ENCODE measurements around the gene SLC6A3. TPM values are rescaled to one million over a fixed set of nuclear protein-coding genes. Genes with fewer than 3 reads are reported as not detected.

SLC6A3 gene
- total RNA-seq, 4 donors from 2014 or later = 0.20 to 0.90 TPM; not detected in 2

DNA sequence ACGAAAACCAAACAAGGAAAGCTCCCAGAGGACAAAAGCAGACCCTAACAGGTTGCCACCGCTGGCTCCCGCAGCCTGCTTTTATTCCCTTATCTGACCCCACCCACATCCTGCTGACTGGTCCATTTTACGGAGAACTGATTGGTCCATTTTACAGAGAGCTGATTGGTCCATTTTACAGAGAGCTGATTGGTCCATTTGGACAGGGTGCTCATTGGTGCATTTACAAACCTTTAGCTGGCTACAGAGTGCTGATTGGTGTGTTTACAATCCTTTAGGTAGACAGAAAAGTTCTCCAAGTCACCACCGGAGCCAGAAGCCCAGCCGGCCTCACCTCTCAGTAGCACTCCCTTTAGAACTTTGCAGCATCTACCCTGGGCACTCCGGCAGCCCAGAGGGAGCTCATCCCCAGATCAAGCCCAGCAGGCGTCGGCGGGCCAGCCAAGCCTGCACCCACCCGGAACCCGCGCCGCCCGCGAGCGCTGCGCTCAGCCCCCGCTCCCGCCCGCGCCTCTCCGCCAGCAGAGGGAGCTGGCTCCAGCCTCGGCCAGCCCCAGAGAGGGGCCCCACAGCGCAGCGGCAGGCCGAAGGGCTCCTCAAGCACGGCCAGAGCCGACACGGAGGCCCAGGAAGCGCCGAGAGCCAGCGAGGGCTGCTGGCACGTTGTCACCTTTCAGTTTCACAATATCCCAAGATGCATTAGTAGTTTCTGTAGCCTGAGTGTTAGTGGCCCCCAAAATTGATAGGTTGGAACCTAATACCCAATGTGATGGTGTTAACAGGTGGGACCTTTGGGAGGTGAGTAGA lies 65.0 kb downstream of the SLC6A3 start:
- TF ChIP-seq, protein P1, sequence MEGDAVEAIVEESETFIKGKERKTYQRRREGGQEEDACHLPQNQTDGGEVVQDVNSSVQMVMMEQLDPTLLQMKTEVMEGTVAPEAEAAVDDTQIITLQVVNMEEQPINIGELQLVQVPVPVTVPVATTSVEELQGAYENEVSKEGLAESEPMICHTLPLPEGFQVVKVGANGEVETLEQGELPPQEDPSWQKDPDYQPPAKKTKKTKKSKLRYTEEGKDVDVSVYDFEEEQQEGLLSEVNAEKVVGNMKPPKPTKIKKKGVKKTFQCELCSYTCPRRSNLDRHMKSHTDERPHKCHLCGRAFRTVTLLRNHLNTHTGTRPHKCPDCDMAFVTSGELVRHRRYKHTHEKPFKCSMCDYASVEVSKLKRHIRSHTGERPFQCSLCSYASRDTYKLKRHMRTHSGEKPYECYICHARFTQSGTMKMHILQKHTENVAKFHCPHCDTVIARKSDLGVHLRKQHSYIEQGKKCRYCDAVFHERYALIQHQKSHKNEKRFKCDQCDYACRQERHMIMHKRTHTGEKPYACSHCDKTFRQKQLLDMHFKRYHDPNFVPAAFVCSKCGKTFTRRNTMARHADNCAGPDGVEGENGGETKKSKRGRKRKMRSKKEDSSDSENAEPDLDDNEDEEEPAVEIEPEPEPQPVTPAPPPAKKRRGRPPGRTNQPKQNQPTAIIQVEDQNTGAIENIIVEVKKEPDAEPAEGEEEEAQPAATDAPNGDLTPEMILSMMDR (IDR thresholded peaks at IDR 0.05) = peak; percentile 38 to 74 (median 62)
- no peak for TF ChIP-seq EP300 (IDR thresholded peaks at IDR 0.05)
- H3K9me3 ChIP-seq = peaks cover 0 to 8% (median 0%) of the 10 kb centered on the region in 4 donors
- peaks cover 0 to 7% (median 3%) of the 10 kb centered on the region in 4 donors for H3K4me1 ChIP-seq
- H3K36me3 ChIP-seq = no peaks in the 10 kb centered on the region
- DNase-seq (ENCODE audit: low spot score in 2 of 2) = no peak
- no peak overlapping the region for H3K27ac ChIP-seq
- peaks cover 0 to 28% of the 10 kb centered on the region in 2 donors for H3K27me3 ChIP-seq
- WGBS, 2 donors = 30 to 35% methylated on average over 22 to 23 of the region's 34 CpGs
- peak overlapping the region in 2 of 4 donors; percentile 6 to 33 for H3K4me3 ChIP-seq

DNA sequence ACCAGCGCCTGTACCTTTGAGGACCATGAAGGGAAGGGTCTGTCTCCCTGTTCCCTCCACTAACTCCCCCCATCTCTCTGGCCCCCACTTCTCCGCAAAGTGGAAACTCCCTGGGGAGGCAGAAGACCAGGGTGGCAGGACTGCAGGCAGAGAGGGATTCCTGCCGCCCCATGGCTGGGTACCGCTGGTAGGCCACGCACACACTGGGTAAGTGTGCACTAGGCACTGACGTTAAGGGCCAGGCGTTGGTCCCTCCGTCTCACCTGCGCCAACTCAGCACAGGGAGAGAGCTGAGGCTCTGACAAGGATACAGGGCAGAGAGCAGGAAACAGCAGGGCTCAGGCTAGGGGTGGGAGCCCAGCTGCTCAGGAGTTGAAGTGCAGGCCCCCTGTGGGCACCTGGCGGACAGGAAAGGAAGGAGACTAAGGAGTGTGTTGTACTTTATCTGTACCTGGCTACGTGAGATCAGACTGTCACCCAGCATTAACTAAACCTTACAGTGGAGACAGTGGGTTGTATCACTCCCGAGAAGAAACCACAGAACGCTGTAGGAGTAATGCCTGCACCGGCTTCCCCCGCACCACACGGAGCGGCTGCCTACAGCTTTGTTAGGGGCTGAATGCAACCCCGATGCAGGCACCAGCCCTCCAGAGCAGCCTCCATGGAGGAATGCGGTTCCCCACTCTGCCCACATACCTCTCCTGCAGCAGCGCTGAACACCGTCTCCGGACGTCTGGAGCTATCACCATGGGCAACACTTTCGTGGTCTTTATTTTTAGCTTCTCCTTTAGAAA lies 66.2 kb downstream of the SLC6A3 start:
- H3K36me3 ChIP-seq = no peaks in the 10 kb centered on the region
- TF ChIP-seq, protein P1 (IDR thresholded peaks at IDR 0.05) = no peak
- no peak for TF ChIP-seq POLR2A (IDR thresholded peaks at IDR 0.05)
- no peak for TF ChIP-seq EP300 (IDR thresholded peaks at IDR 0.05)
- no peak for DNase-seq (ENCODE audit: low spot score in 2 of 2)
- H3K4me3 ChIP-seq = no peak overlapping the region
- WGBS, 2 donors = 95 to 96% methylated on average over 24 of the region's 24 CpGs
- peaks cover 0 to 8% (median 0%) of the 10 kb centered on the region in 4 donors for H3K9me3 ChIP-seq
- H3K4me1 ChIP-seq = peaks cover 0 to 6% (median 2%) of the 10 kb centered on the region in 4 donors
- peaks cover 0 to 28% of the 10 kb centered on the region in 2 donors for H3K27me3 ChIP-seq
- H3K27ac ChIP-seq = no peak overlapping the region

DNA sequence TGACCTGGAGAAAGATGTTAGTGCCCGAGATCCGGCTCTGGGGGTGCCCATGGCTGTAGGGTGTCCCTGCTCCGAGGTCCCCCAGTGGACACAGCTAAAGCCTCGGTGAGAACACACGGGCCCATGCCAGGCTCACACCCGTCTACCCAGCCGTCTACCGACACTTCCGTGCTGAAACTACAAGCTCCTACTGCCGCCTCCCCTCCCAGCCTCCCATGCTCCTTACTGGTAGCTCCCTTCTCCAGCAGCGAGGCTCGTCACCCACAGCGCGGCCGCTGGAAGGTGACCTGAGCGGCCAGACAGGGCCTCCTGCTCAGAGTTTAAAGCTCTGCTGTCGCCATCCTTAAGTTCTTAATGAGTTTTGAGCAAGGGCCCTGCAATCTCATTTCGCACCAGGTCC lies 67.1 kb downstream of the SLC6A3 start:
- no peak for DNase-seq (ENCODE audit: low spot score in 2 of 2)
- Histone ChIP-seq H3K27ac (no peak overlapping the region), H3K27me3 (peaks cover 0 to 29% of the 10 kb centered on the region in 2 donors), H3K4me3 (no peak overlapping the region), H3K9me3 (peaks cover 0 to 8% (median 0%) of the 10 kb centered on the region in 4 donors), H3K36me3 (no peaks in the 10 kb centered on the region), H3K4me1 (peaks cover 0 to 6% (median 2%) of the 10 kb centered on the region in 4 donors)
- WGBS, 2 donors = 91 to 92% methylated on average over 8 to 18 of the region's 18 CpGs
- TF ChIP-seq POLR2A (IDR thresholded peaks at IDR 0.05) (no peak), EP300 (IDR thresholded peaks at IDR 0.05) (no peak)
- TF ChIP-seq, protein P1 (IDR thresholded peaks at IDR 0.05) = no peak

DNA sequence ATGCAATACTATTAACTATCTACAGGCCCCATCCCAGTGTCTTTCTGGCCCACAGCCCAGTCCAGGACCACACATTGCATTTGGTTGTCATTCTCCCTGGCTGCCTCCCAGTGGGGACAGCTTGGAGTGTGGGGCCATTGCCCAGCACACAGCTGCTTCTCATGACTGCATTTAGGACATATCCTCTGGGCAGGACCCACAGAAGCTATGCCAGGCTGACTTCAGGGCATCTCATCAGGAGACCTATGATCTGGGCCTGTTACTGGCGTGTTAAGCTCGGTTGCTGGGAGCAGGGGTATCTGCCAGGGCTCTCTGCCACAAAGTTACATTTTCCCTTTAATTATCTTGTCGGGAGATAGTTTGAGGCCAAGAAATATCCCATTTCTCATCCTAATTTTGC lies 68.3 kb downstream of the SLC6A3 start:
- TF ChIP-seq EP300 (IDR thresholded peaks at IDR 0.05) (no peak), POLR2A (IDR thresholded peaks at IDR 0.05) (no peak)
- TF ChIP-seq, protein P1 (IDR thresholded peaks at IDR 0.05) = no peak
- no peak for DNase-seq (ENCODE audit: low spot score in 2 of 2)
- WGBS, 2 donors = 83 to 86% methylated on average over 3 of the region's 3 CpGs
- H3K27ac ChIP-seq = no peak overlapping the region
- peaks cover 0 to 8% (median 0%) of the 10 kb centered on the region in 4 donors for H3K9me3 ChIP-seq
- H3K4me3 ChIP-seq = no peak overlapping the region
- H3K27me3 ChIP-seq = peaks cover 0 to 32% of the 10 kb centered on the region in 2 donors
- H3K36me3 ChIP-seq = no peaks in the 10 kb centered on the region
- peaks cover 0 to 6% (median 2%) of the 10 kb centered on the region in 4 donors for H3K4me1 ChIP-seq

Data from tibial nerve (tissue), 4 donors.